Measurements from ENCODE around the gene NRIP2. TPM values are rescaled to one million over a fixed set of nuclear protein-coding genes. Genes with fewer than 3 reads are reported as not detected.
A peak's percentile ranks its signal among the peaks of the same experiment; 100 is the strongest.

Gene NRIP2
- total and polyA plus RNA-seq, 2 donors, result 1.1 to 2.3 TPM

GRCh38 chr12:2854669-2855453 lies 20.0 kb upstream of the NRIP2 start:
- no peak overlapping the region for H3K27ac ChIP-seq (ENCODE audit: low read depth in 1 of 2, low read length in 1 of 2)
- H3K4me1 ChIP-seq (ENCODE audit: control insufficient read depth in 2 of 2, insufficient read depth in 2 of 2, low read length in 2 of 2), result no peaks in the 10 kb centered on the region
- H3K4me3 ChIP-seq (ENCODE audit: low read length in 2 of 2), result no peak overlapping the region
- WGBS, result 94% methylated on average over 25 of the region's 25 CpGs
- no peaks in the 10 kb centered on the region for H3K27me3 ChIP-seq (ENCODE audit: control insufficient read depth in 2 of 2, insufficient read depth in 1 of 2, low read length in 1 of 2)
- no peak for DNase-seq (ENCODE audit: low read depth in 6 of 9, low spot score in 9 of 9)
- H3K36me3 ChIP-seq (ENCODE audit: control insufficient read depth in 2 of 2, insufficient read depth in 2 of 2, low read length in 1 of 2), result peaks cover 29 to 33% of the 10 kb centered on the region in 2 donors
- no peaks in the 10 kb centered on the region for H3K9me3 ChIP-seq (ENCODE audit: control insufficient read depth in 2 of 2, insufficient read depth in 1 of 2, low read length in 1 of 2)

- no peaks in the 10 kb centered on the region for H3K27me3 ChIP-seq (ENCODE audit: control insufficient read depth in 2 of 2, insufficient read depth in 1 of 2, low read length in 1 of 2)
- no peaks in the 10 kb centered on the region for H3K9me3 ChIP-seq (ENCODE audit: control insufficient read depth in 2 of 2, insufficient read depth in 1 of 2, low read length in 1 of 2)
- H3K27ac ChIP-seq (ENCODE audit: low read depth in 1 of 2, low read length in 1 of 2), result no peak overlapping the region
- H3K4me1 ChIP-seq (ENCODE audit: control insufficient read depth in 2 of 2, insufficient read depth in 2 of 2, low read length in 2 of 2), result no peaks in the 10 kb centered on the region
- peak in 5 of 9 donors; percentile 13 to 52 (median 31) for DNase-seq (ENCODE audit: low read depth in 6 of 9, low spot score in 9 of 9)
- no peak overlapping the region for H3K4me3 ChIP-seq (ENCODE audit: low read length in 2 of 2)
- 47% methylated on average over 11 of the region's 11 CpGs for WGBS
- H3K36me3 ChIP-seq (ENCODE audit: control insufficient read depth in 2 of 2, insufficient read depth in 2 of 2, low read length in 1 of 2), result peaks cover 20 to 23% of the 10 kb centered on the region in 2 donors
Observed at GRCh38 chr12:2853626-2854025, 18.8 kb upstream of the NRIP2 start.

- H3K4me1 ChIP-seq (ENCODE audit: control insufficient read depth in 2 of 2, insufficient read depth in 2 of 2, low read length in 2 of 2), result no peaks in the 10 kb centered on the region
- no peak overlapping the region for H3K27ac ChIP-seq (ENCODE audit: low read depth in 1 of 2, low read length in 1 of 2)
- H3K27me3 ChIP-seq (ENCODE audit: control insufficient read depth in 2 of 2, insufficient read depth in 1 of 2, low read length in 1 of 2), result no peaks in the 10 kb centered on the region
- H3K9me3 ChIP-seq (ENCODE audit: control insufficient read depth in 2 of 2, insufficient read depth in 1 of 2, low read length in 1 of 2), result no peaks in the 10 kb centered on the region
- peaks cover 7 to 16% of the 10 kb centered on the region in 2 donors for H3K36me3 ChIP-seq (ENCODE audit: control insufficient read depth in 2 of 2, insufficient read depth in 2 of 2, low read length in 1 of 2)
- no peak for DNase-seq (ENCODE audit: low read depth in 6 of 9, low spot score in 9 of 9)
- WGBS, result 98% methylated on average over 3 of the region's 3 CpGs
- H3K4me3 ChIP-seq (ENCODE audit: low read length in 2 of 2), result no peak overlapping the region
Observed at GRCh38 chr12:2851931-2852330, 17.1 kb upstream of the NRIP2 start.

GRCh38 chr12:2845280-2845679 lies 10.4 kb upstream of the NRIP2 start:
- H3K9me3 ChIP-seq (ENCODE audit: control insufficient read depth in 2 of 2, insufficient read depth in 1 of 2, low read length in 1 of 2), result no peaks in the 10 kb centered on the region
- H3K4me1 ChIP-seq (ENCODE audit: control insufficient read depth in 2 of 2, insufficient read depth in 2 of 2, low read length in 2 of 2), result peaks cover 0 to 9% of the 10 kb centered on the region in 2 donors
- no peak overlapping the region for H3K27ac ChIP-seq (ENCODE audit: low read depth in 1 of 2, low read length in 1 of 2)
- H3K4me3 ChIP-seq (ENCODE audit: low read length in 2 of 2), result no peak overlapping the region
- WGBS, result 87% methylated on average over 6 of the region's 6 CpGs
- H3K27me3 ChIP-seq (ENCODE audit: control insufficient read depth in 2 of 2, insufficient read depth in 1 of 2, low read length in 1 of 2), result no peaks in the 10 kb centered on the region
- H3K36me3 ChIP-seq (ENCODE audit: control insufficient read depth in 2 of 2, insufficient read depth in 2 of 2, low read length in 1 of 2), result peaks cover 11 to 34% of the 10 kb centered on the region in 2 donors
- DNase-seq (ENCODE audit: low read depth in 6 of 9, low spot score in 9 of 9), result no peak

GRCh38 chr12:2844786-2845185 lies 10.0 kb upstream of the NRIP2 start:
- H3K4me3 ChIP-seq (ENCODE audit: low read length in 2 of 2), result no peak overlapping the region
- no peak overlapping the region for H3K27ac ChIP-seq (ENCODE audit: low read depth in 1 of 2, low read length in 1 of 2)
- H3K9me3 ChIP-seq (ENCODE audit: control insufficient read depth in 2 of 2, insufficient read depth in 1 of 2, low read length in 1 of 2), result no peaks in the 10 kb centered on the region
- WGBS, result 95% methylated on average over 9 of the region's 9 CpGs
- H3K36me3 ChIP-seq (ENCODE audit: control insufficient read depth in 2 of 2, insufficient read depth in 2 of 2, low read length in 1 of 2), result peaks cover 11 to 35% of the 10 kb centered on the region in 2 donors
- H3K27me3 ChIP-seq (ENCODE audit: control insufficient read depth in 2 of 2, insufficient read depth in 1 of 2, low read length in 1 of 2), result no peaks in the 10 kb centered on the region
- no peak for DNase-seq (ENCODE audit: low read depth in 6 of 9, low spot score in 9 of 9)
- peaks cover 0 to 9% of the 10 kb centered on the region in 2 donors for H3K4me1 ChIP-seq (ENCODE audit: control insufficient read depth in 2 of 2, insufficient read depth in 2 of 2, low read length in 2 of 2)

GRCh38 chr12:2842948-2843347 lies 8.1 kb upstream of the NRIP2 start:
- WGBS, result 92% methylated on average over 5 of the region's 5 CpGs
- H3K4me3 ChIP-seq (ENCODE audit: low read length in 2 of 2), result no peak overlapping the region
- H3K36me3 ChIP-seq (ENCODE audit: control insufficient read depth in 2 of 2, insufficient read depth in 2 of 2, low read length in 1 of 2), result peaks cover 11 to 40% of the 10 kb centered on the region in 2 donors
- no peaks in the 10 kb centered on the region for H3K27me3 ChIP-seq (ENCODE audit: control insufficient read depth in 2 of 2, insufficient read depth in 1 of 2, low read length in 1 of 2)
- H3K27ac ChIP-seq (ENCODE audit: low read depth in 1 of 2, low read length in 1 of 2), result no peak overlapping the region
- DNase-seq (ENCODE audit: low read depth in 6 of 9, low spot score in 9 of 9), result no peak
- no peaks in the 10 kb centered on the region for H3K9me3 ChIP-seq (ENCODE audit: control insufficient read depth in 2 of 2, insufficient read depth in 1 of 2, low read length in 1 of 2)
- peaks cover 0 to 9% of the 10 kb centered on the region in 2 donors for H3K4me1 ChIP-seq (ENCODE audit: control insufficient read depth in 2 of 2, insufficient read depth in 2 of 2, low read length in 2 of 2)

GRCh38 chr12:2841056-2841650 lies 6.3 kb upstream of the NRIP2 start:
- H3K9me3 ChIP-seq (ENCODE audit: control insufficient read depth in 2 of 2, insufficient read depth in 1 of 2, low read length in 1 of 2), result no peaks in the 10 kb centered on the region
- peaks cover 11 to 47% of the 10 kb centered on the region in 2 donors for H3K36me3 ChIP-seq (ENCODE audit: control insufficient read depth in 2 of 2, insufficient read depth in 2 of 2, low read length in 1 of 2)
- WGBS, result 88% methylated on average over 9 of the region's 9 CpGs

GRCh38 chr12:2836574-2836973 lies 1.7 kb upstream of the NRIP2 start:
- Histone ChIP-seq H3K9me3 (ENCODE audit: control insufficient read depth in 2 of 2, insufficient read depth in 1 of 2, low read length in 1 of 2) (no peaks in the 10 kb centered on the region), H3K36me3 (ENCODE audit: control insufficient read depth in 2 of 2, insufficient read depth in 2 of 2, low read length in 1 of 2) (peaks cover 12 to 31% of the 10 kb centered on the region in 2 donors), H3K4me3 (ENCODE audit: low read length in 2 of 2) (no peak overlapping the region), H3K27ac (ENCODE audit: low read depth in 1 of 2, low read length in 1 of 2) (no peak overlapping the region), H3K27me3 (ENCODE audit: control insufficient read depth in 2 of 2, insufficient read depth in 1 of 2, low read length in 1 of 2) (peaks cover 0 to 10% of the 10 kb centered on the region in 2 donors), H3K4me1 (ENCODE audit: control insufficient read depth in 2 of 2, insufficient read depth in 2 of 2, low read length in 2 of 2) (peaks cover 0 to 2% of the 10 kb centered on the region in 2 donors)
- 98% methylated on average over 8 of the region's 8 CpGs for WGBS
- no peak for DNase-seq (ENCODE audit: low read depth in 6 of 9, low spot score in 9 of 9)

More at GRCh38 chr12:2841056-2841650, 6.3 kb upstream of the NRIP2 start:
- no peaks in the 10 kb centered on the region for H3K27me3 ChIP-seq (ENCODE audit: control insufficient read depth in 2 of 2, insufficient read depth in 1 of 2, low read length in 1 of 2)
- no peak overlapping the region for H3K27ac ChIP-seq (ENCODE audit: low read depth in 1 of 2, low read length in 1 of 2)
- peaks cover 0 to 7% of the 10 kb centered on the region in 2 donors for H3K4me1 ChIP-seq (ENCODE audit: control insufficient read depth in 2 of 2, insufficient read depth in 2 of 2, low read length in 2 of 2)
- H3K4me3 ChIP-seq (ENCODE audit: low read length in 2 of 2), result no peak overlapping the region
- no peak for DNase-seq (ENCODE audit: low read depth in 6 of 9, low spot score in 9 of 9)

GRCh38 chr12:2835691-2836403 lies 1.0 kb upstream of the NRIP2 start:
- peaks cover 0 to 10% of the 10 kb centered on the region in 2 donors for H3K27me3 ChIP-seq (ENCODE audit: control insufficient read depth in 2 of 2, insufficient read depth in 1 of 2, low read length in 1 of 2)
- peaks cover 0 to 2% of the 10 kb centered on the region in 2 donors for H3K4me1 ChIP-seq (ENCODE audit: control insufficient read depth in 2 of 2, insufficient read depth in 2 of 2, low read length in 2 of 2)
- H3K4me3 ChIP-seq (ENCODE audit: low read length in 2 of 2), result no peak overlapping the region
- no peak for DNase-seq (ENCODE audit: low read depth in 6 of 9, low spot score in 9 of 9)
- H3K36me3 ChIP-seq (ENCODE audit: control insufficient read depth in 2 of 2, insufficient read depth in 2 of 2, low read length in 1 of 2), result peaks cover 9 to 25% of the 10 kb centered on the region in 2 donors
- WGBS, result 88% methylated on average over 4 of the region's 4 CpGs
- H3K27ac ChIP-seq (ENCODE audit: low read depth in 1 of 2, low read length in 1 of 2), result no peak overlapping the region
- H3K9me3 ChIP-seq (ENCODE audit: control insufficient read depth in 2 of 2, insufficient read depth in 1 of 2, low read length in 1 of 2), result no peaks in the 10 kb centered on the region

Measured in thymus (tissue), 11 donors.